HT1080 (cell line): ENCODE measurements around the gene ADGRD1. TPM values are rescaled to one million over a fixed set of nuclear protein-coding genes. Genes with fewer than 3 reads are reported as not detected.

Source experiments
- DNase-seq: peaks from one replicate; pipeline ENCODE4 v3.0.0-alpha.2; 2015; ENCODE audit warnings: low read depth
- total RNA-seq: library from RNA; depleted of rRNA; stranded (reverse); fragments of >200 nt; shearing (Covaris generic); gene quantifications from 2 replicates; pipeline ENCODE4 v1.2.3, GENCODE V29; 2014

Gene ADGRD1
- total RNA-seq, 1 experiment from 2014 or later: not detected

GRCh38 chr12:131097202-131098177 is 143.8 kb downstream of the ADGRD1 start:
- no peak for DNase-seq

DNA sequence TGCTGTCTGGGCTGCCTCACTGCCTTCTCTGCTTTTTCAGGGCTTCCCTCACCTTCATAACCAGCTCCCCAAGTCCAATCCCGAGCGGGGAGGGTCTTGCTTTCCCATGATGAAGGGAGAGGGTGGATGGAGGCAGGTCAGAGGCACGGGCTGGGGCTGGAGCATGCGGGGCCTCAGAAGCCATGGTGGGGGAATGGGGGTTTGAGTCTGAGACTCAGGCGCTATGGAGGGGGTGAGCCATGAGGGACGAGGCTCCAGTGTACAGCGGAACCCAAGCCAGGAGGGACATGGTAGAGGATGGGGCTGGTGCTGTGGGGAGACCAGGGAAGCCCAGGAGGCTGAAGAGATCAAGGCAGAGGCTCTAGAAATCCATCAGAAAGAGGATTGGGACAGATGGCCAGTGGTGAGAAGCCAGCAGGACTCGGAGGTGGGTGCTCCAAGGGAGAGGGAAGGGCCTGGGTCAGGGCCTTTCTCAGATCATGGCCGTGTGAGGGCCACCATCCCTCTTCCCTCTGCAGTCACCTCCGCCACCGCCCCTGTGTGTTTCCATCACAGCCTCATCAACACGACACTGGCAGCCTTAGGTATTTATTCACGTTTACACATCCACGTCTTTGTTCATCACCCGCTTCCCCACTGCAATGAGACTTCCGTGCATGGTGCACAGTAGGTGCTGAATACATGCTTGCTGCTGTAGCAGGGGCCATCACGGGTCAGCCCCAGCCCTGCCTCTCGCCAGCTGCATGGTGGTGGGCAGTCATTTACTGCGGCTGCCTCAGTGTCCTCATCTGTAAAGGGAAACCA is 144.7 kb downstream of the ADGRD1 start:
- DNase-seq: no peak

- DNase-seq: no peak
Observed at GRCh38 chr12:131100031-131100674, 146.4 kb downstream of the ADGRD1 start.

DNA sequence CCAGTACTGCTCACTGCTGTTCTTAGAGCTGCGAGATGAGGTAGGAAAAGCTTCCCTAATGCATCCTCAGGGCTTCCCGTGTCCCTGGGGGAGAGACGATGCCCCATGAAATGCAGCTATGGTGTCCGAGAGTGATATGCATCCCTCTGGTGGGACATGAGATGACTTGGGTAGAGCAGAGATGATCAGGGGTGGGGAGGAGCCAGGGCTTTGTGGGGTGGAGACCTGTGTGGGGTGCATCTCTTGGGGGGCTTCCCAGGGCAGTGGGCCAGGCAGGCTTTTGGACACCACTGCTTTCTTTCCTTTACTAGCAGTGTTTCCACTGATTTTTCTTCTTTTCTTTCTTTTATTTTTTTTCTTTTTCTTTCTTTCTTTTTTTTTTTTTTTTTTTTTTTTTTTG is 147.3 kb downstream of the ADGRD1 start:
- no peak for DNase-seq

DNA sequence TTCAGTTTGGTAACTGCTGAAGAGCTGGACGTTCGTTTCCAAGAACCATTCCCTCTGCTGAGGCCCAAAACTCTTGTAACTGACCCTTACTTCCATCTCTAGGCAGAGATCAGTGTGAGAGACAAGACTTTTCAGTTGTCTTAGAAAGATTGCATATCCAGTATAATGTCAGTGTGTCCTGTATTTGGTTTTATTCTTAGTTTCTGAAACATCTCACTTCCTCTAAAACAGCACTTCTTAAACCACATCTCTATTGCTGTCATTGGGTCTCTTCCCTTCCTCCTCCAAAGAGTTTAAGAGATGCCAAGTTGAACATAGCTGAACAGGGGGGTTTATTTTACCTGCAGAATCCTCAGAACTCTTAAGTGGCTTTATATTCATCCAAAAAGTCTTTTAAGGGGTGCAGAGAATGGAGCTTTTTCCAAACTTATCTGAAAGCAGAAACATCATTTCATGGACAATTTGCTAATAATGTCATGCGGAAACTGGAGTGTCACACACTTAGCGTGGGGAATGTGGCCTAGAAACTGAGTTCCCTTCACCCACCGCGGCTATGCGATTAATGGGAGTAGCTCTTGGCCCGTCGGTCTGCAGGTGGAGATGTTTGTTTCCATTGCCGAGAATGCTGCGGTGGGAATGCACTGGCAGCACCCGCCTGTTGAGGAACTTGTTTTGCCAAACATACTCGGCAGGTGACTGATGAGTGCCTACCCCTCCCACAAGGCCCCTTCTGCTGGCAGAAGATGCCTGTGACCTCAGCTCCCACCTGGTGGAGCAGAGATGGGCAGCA is 148.2 kb downstream of the ADGRD1 start:
- no peak for DNase-seq

- no peak for DNase-seq
Observed at GRCh38 chr12:131102493-131102931, 148.8 kb downstream of the ADGRD1 start.

- DNase-seq: no peak
Observed at GRCh38 chr12:131102991-131103668, 149.4 kb downstream of the ADGRD1 start.

DNA sequence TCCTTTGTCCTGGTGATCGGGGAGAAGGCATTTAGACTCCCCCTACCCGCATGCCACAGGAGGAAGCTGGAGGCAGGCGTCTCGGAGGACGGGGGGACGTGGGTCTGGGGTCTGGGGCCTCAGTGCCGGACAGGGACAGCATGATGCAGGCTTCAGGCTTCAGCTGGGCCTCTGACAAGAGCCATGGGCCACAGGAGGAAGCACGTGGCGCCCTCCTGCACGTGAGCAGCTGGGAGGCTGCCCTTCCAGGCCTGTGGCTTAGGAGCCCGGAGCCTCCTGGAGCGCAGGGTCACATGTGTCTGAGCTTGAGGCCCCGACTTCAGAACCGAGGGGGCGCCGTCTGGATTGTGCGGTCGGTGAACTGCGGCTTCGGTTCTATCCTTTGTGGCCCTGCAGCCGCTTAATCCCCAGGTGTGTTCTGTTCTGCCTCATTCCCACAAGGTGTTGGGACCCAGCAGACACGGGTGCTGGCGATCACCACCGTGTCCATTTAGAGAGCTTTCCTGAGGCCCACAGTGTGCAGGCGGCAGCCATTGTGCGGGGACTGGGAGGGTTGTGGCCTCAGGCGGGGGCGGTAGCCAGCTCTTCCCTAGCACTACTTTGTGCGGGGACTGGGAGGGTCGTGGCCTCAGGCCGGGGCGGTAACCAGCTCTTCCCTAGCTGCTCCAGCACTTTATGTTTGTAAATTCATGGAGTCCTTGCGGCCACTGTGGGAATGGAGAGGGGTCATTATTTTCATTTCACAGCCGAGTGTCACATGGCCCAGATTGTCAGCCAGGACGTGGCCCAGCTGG is 150.2 kb downstream of the ADGRD1 start:
- DNase-seq: no peak

- DNase-seq: peak; percentile 42
Observed at GRCh38 chr12:131104463-131105350, 151.0 kb downstream of the ADGRD1 start.

DNA sequence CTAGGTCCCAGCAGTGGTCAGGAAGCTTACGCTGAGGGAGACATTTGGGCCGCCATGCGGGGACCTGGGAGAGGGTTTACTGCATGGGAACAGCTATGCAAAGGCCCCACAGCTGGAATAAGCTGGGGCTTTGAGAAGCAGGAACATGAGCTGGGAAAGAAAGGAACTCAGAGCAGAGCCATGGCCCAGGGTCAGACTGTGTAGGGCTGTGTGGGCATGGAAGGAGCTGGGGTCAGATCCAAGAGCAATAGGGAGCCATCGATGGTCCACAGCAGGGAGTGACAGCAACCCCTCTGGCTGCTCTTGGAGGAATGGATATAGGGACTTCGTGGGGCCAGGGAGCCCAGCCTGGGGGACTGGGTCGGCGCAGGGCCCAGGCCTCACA is 151.6 kb downstream of the ADGRD1 start:
- no peak for DNase-seq

GRCh38 chr12:131105736-131106348 is 152.1 kb downstream of the ADGRD1 start:
- DNase-seq: no peak

- no peak for DNase-seq
Observed at GRCh38 chr12:131106349-131106941, 152.7 kb downstream of the ADGRD1 start.

- DNase-seq: no peak
Observed at GRCh38 chr12:131108177-131108955, 154.7 kb downstream of the ADGRD1 start.

- DNase-seq: no peak
Observed at GRCh38 chr12:131111446-131111845, 157.7 kb downstream of the ADGRD1 start.

GRCh38 chr12:131112021-131112420 is 158.3 kb downstream of the ADGRD1 start:
- DNase-seq: no peak

DNA sequence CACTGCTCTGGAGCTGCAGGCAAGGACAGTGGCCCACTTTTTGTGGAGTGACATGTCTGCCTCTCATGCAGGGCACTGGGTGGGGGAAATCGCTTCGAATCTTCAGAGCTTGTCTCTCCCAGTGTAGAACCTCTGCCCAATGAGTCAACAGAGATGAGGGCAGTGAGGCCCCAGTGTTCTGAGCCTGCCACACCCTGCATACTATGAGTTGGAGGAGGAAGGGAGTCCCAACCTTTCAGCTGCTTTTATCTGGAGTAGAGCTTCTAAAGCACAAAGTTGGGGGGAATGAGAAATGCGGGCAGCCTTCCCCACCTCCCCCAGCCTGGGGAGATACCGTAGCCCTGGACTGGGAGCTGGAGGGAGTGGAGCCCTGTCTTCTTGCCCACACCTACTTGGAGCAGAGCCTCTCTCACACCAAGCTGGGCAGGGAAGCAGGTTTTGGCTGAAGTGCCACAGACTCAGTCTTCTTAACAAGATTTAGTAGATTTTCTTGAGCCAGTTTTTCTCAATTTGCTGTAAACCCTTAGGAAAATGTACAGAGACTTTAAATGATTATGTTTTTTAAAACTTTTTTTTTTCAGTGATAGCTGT is 159.1 kb downstream of the ADGRD1 start:
- DNase-seq: no peak
